H1 (cell line): ENCODE measurements around the gene SAMD4A.

Experiments
- BCL11A ChIP-seq, 2 experiments: IDR thresholded peaks; one replicate each; pipeline ENCODE4 v1.6.1; 2011; ENCODE audit warnings: low read depth in 2 of 2, low read length in 2 of 2, mild to moderate bottlenecking in 2 of 2
- CHD1 ChIP-seq: IDR thresholded peaks from 2 replicates; pipeline ENCODE4 v1.6.1; 2012; ENCODE audit warnings: low read depth, low read length, improper control_type of control experiment
- CTCF ChIP-seq, 3 experiments: IDR thresholded peaks; 1 replicate in 2 of 3; 2 replicates in 1 of 3; pipeline versions ENCODE4 v1.5.1 to v1.6.1; 2011; ENCODE audit warnings: low read length in 3 of 3, mild to moderate bottlenecking in 3 of 3, inconsistent platforms in 2 of 3, low read depth in 1 of 3, moderate library complexity in 1 of 3; ENCODE audit not compliant: insufficient read depth in 1 of 3; ENCODE audit errors: control extremely low read depth in 1 of 3
- EZH2 ChIP-seq: fragments of 200-600 bp; sonication (generic); IDR thresholded peaks from 2 replicates; pipeline ENCODE4 v1.7.1; 2012; ENCODE audit warnings: low read depth, mild to moderate bottlenecking, moderate library complexity, low read length, inconsistent platforms; ENCODE audit not compliant: severe bottlenecking
- JUN ChIP-seq: IDR thresholded peaks from 2 replicates; pipeline ENCODE4 v1.6.1; 2011; ENCODE audit warnings: low read depth, mild to moderate bottlenecking, improper control_type of control experiment, low read length
- POLR2AphosphoS5 ChIP-seq: IDR thresholded peaks from 2 replicates; pipeline ENCODE4 v1.6.1; 2011; ENCODE audit warnings: low read depth, low read length
- SIN3A ChIP-seq, 2 experiments: IDR thresholded peaks in 1 of 2; conservative IDR thresholded peaks in 1 of 2; 2 replicates each; pipeline ENCODE4 v1.6.1; 2011 to 2012; ENCODE audit warnings: low read length in 2 of 2, improper control_type of control experiment in 1 of 2, low read depth in 1 of 2, mild to moderate bottlenecking in 1 of 2
- TF ChIP-seq, protein P1 (sequence below): IDR thresholded peaks from 2 replicates; pipeline ENCODE4 v1.6.1; 2011; ENCODE audit warnings: low read depth, mild to moderate bottlenecking, low read length; ENCODE audit not compliant: insufficient read depth

GRCh38 chr14:54794796-54795195, 227.9 kb downstream of the SAMD4A start:
- TF ChIP-seq BCL11A (IDR thresholded peaks at IDR 0.05; ENCODE audit: low read depth in 2 of 2, low read length in 2 of 2) (no peak), POLR2AphosphoS5 (no peak), CHD1 (no peak), CTCF (IDR thresholded peaks at IDR 0.05; ENCODE audit: control extremely low read depth in 1 of 3, insufficient read depth in 1 of 3, low read depth in 1 of 3, low read length in 3 of 3) (no peak), SIN3A (conservative IDR thresholded peaks at IDR 0.05 in 1 of 2, IDR thresholded peaks at IDR 0.05 in 1 of 2; ENCODE audit: low read depth in 1 of 2, low read length in 2 of 2) (no peak), EZH2 (no peak), JUN (no peak)
- TF ChIP-seq, protein P1, sequence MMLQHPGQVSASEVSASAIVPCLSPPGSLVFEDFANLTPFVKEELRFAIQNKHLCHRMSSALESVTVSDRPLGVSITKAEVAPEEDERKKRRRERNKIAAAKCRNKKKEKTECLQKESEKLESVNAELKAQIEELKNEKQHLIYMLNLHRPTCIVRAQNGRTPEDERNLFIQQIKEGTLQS: no peak
